Measurements from ENCODE around the gene DLK1.

GRCh38 chr14:100690672-100691071 is 36.0 kb upstream of the DLK1 start:
- TF ChIP-seq, protein P1, sequence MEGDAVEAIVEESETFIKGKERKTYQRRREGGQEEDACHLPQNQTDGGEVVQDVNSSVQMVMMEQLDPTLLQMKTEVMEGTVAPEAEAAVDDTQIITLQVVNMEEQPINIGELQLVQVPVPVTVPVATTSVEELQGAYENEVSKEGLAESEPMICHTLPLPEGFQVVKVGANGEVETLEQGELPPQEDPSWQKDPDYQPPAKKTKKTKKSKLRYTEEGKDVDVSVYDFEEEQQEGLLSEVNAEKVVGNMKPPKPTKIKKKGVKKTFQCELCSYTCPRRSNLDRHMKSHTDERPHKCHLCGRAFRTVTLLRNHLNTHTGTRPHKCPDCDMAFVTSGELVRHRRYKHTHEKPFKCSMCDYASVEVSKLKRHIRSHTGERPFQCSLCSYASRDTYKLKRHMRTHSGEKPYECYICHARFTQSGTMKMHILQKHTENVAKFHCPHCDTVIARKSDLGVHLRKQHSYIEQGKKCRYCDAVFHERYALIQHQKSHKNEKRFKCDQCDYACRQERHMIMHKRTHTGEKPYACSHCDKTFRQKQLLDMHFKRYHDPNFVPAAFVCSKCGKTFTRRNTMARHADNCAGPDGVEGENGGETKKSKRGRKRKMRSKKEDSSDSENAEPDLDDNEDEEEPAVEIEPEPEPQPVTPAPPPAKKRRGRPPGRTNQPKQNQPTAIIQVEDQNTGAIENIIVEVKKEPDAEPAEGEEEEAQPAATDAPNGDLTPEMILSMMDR (IDR thresholded peaks at IDR 0.05) = no peak
- no peak for TF ChIP-seq POLR2A (IDR thresholded peaks at IDR 0.05)

Measured in lower leg skin (tissue), 3 donors.